Panc1 (cell line): ENCODE measurements around the gene KAT6B. TPM values are rescaled to one million over a fixed set of nuclear protein-coding genes. Genes with fewer than 3 reads are reported as not detected.

Source experiments
- ATAC-seq: fragments of 200-7000 bp; cut with Tn5 transposase; 2 replicates; pipeline ENCODE4 v1.9.1; 2020; ENCODE audit warnings: mild to moderate bottlenecking, moderate library complexity
- BruUV-seq: library from RNA; stranded (reverse); fragments of 400-500 nt; replicated peaks from 2 replicates; lab custom pipeline; 2021; lab: Mats Ljungman, UMichigan
- CTCF ChIA-PET: fragments of 300-600 bp; sonication (Branson Sonifier 250); formaldehyde crosslinking; loops from one replicate; lab custom pipeline; 2022; ENCODE audit warnings: antibody characterized with exemption; lab: Charles Lee
- POLR2A ChIA-PET: fragments of 300-600 bp; sonication (Branson Sonifier 250); formaldehyde crosslinking; loops from one replicate; lab custom pipeline; 2022; ENCODE audit warnings: antibody characterized with exemption; lab: Charles Lee
- DNase-seq: peaks from one replicate; pipeline ENCODE4 v3.0.0-alpha.2; 2010; ENCODE audit warnings: low read depth, low spot score
- H3K27ac ChIP-seq: 2 replicates; pipeline ENCODE4 v1.5.1; 2011; ENCODE audit warnings: mild to moderate bottlenecking, low read length, inconsistent platforms
- H3K27me3 ChIP-seq: fragments of 200-500 bp; sonication (Bioruptor generic); 2 replicates; pipeline ENCODE4 v1.6.0; 2014; ENCODE audit warnings: low read length, inconsistent platforms; ENCODE audit not compliant: control insufficient read depth, insufficient read depth
- H3K36me3 ChIP-seq: fragments of 200-500 bp; sonication (Bioruptor generic); 2 replicates; pipeline ENCODE4 v1.5.1; 2014; ENCODE audit warnings: inconsistent platforms, mild to moderate bottlenecking, low read length, moderate library complexity; ENCODE audit not compliant: control insufficient read depth, insufficient read depth
- H3K4me1 ChIP-seq: 2 replicates; pipeline ENCODE4 v1.5.1; 2011; ENCODE audit warnings: inconsistent platforms, mild to moderate bottlenecking, low read length, moderate library complexity; ENCODE audit not compliant: control insufficient read depth, insufficient read depth
- H3K4me3 ChIP-seq, 2 experiments: 2 replicates each; pipeline ENCODE4 v1.5.1; 2011 to 2012; ENCODE audit warnings: low read depth in 2 of 2, low read length in 2 of 2, mild to moderate bottlenecking in 2 of 2, inconsistent platforms in 1 of 2, moderate library complexity in 1 of 2
- H3K9me3 ChIP-seq: fragments of 200-500 bp; sonication (Bioruptor generic); 2 replicates; pipeline ENCODE4 v1.5.1; 2014; ENCODE audit warnings: low read depth, mild to moderate bottlenecking, inconsistent platforms, low read length, moderate library complexity; ENCODE audit not compliant: control insufficient read depth, insufficient read depth
- POLR2AphosphoS5 ChIP-seq: IDR thresholded peaks from 2 replicates; pipeline ENCODE4 v1.6.1; 2012; ENCODE audit warnings: mild to moderate bottlenecking, low read depth, low read length, moderate library complexity
- SIN3A ChIP-seq: IDR thresholded peaks from 2 replicates; pipeline ENCODE4 v1.6.1; 2012; ENCODE audit warnings: low read depth, mild to moderate bottlenecking, low read length, moderate library complexity, borderline replicate concordance; ENCODE audit not compliant: insufficient read depth
- TCF7L2 ChIP-seq: IDR thresholded peaks from 2 replicates; pipeline ENCODE4 v1.6.1; 2011; ENCODE audit warnings: mild to moderate bottlenecking, low read depth, low read length, inconsistent platforms
- in situ Hi-C: cut with HindIII; loops from 2 replicates; pipeline ENCODE4 v1.10.0; 2016; ENCODE audit warnings: low sequenced_read_pairs, low pct_unique_long_range_greater_than_20kb
- intact Hi-C: fragments of 100-400 bp; cut with micrococcal nuclease; formaldehyde crosslinking; loops from one replicate; pipeline ENCODE4 v1.10.0; 2022; ENCODE audit not compliant: unreplicated experiment
- total RNA-seq: library from RNA; stranded (reverse); gene quantifications from one replicate; pipeline ENCODE4 v1.2.1, GENCODE V29; 2021; ENCODE audit not compliant: unreplicated experiment
- TF ChIP-seq, protein P1 (sequence below), 2 experiments: IDR thresholded peaks; 2 replicates each; pipeline ENCODE4 v1.6.1; 2011 to 2012; ENCODE audit warnings: low read depth in 2 of 2, control low read depth in 1 of 2, low read length in 1 of 2, mild to moderate bottlenecking in 1 of 2, moderate library complexity in 1 of 2; ENCODE audit not compliant: insufficient read depth in 1 of 2
- TF ChIP-seq, protein P2 (sequence below): fragments of 450-650 bp; IDR thresholded peaks from 2 replicates; pipeline ENCODE4 v1.5.1; 2017; ENCODE audit warnings: mild to moderate bottlenecking

KAT6B gene
- total RNA-seq, 1 experiment from 2014 or later = 31.1 TPM

DNA sequence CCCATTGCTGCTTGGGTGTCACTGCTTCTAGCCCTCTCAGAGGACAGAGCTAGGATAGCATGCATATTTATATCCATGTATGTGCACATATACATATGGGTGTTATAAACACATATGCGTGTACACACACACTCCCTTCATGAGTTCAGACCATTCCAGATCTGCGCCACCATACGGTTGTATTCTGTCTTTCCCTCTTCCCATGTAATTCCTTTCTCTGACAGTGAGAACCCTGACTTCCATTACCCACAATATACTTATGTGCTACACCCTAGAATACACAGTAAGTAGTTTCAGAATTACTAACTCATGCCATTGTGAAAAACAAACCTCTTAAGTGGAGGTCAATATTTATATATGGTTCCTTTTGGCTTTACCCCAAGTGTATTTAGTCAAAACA is 168.5 kb downstream of the KAT6B start:
- no peak for DNase-seq
- CTCF ChIA-PET = no interaction called here
- Histone ChIP-seq H3K9me3 (no peaks in the 10 kb centered on the region), H3K27me3 (no peaks in the 10 kb centered on the region), H3K4me1 (no peaks in the 10 kb centered on the region), H3K27ac (no peak overlapping the region), H3K36me3 (no peaks in the 10 kb centered on the region), H3K4me3 (no peak overlapping the region)
- TF ChIP-seq, protein P1, sequence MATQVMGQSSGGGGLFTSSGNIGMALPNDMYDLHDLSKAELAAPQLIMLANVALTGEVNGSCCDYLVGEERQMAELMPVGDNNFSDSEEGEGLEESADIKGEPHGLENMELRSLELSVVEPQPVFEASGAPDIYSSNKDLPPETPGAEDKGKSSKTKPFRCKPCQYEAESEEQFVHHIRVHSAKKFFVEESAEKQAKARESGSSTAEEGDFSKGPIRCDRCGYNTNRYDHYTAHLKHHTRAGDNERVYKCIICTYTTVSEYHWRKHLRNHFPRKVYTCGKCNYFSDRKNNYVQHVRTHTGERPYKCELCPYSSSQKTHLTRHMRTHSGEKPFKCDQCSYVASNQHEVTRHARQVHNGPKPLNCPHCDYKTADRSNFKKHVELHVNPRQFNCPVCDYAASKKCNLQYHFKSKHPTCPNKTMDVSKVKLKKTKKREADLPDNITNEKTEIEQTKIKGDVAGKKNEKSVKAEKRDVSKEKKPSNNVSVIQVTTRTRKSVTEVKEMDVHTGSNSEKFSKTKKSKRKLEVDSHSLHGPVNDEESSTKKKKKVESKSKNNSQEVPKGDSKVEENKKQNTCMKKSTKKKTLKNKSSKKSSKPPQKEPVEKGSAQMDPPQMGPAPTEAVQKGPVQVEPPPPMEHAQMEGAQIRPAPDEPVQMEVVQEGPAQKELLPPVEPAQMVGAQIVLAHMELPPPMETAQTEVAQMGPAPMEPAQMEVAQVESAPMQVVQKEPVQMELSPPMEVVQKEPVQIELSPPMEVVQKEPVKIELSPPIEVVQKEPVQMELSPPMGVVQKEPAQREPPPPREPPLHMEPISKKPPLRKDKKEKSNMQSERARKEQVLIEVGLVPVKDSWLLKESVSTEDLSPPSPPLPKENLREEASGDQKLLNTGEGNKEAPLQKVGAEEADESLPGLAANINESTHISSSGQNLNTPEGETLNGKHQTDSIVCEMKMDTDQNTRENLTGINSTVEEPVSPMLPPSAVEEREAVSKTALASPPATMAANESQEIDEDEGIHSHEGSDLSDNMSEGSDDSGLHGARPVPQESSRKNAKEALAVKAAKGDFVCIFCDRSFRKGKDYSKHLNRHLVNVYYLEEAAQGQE (IDR thresholded peaks at IDR 0.05; ENCODE audit: insufficient read depth in 1 of 2, low read depth in 2 of 2, low read length in 1 of 2) = no peak
- TF ChIP-seq, protein P2, sequence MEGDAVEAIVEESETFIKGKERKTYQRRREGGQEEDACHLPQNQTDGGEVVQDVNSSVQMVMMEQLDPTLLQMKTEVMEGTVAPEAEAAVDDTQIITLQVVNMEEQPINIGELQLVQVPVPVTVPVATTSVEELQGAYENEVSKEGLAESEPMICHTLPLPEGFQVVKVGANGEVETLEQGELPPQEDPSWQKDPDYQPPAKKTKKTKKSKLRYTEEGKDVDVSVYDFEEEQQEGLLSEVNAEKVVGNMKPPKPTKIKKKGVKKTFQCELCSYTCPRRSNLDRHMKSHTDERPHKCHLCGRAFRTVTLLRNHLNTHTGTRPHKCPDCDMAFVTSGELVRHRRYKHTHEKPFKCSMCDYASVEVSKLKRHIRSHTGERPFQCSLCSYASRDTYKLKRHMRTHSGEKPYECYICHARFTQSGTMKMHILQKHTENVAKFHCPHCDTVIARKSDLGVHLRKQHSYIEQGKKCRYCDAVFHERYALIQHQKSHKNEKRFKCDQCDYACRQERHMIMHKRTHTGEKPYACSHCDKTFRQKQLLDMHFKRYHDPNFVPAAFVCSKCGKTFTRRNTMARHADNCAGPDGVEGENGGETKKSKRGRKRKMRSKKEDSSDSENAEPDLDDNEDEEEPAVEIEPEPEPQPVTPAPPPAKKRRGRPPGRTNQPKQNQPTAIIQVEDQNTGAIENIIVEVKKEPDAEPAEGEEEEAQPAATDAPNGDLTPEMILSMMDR = no peak
- no peak for TF ChIP-seq SIN3A
- no peak for TF ChIP-seq TCF7L2
- no peak for TF ChIP-seq POLR2AphosphoS5
- POLR2A ChIA-PET = no interaction called here
- intact Hi-C loops = no loop called here
- ATAC-seq = no peak
- no TSS peak for BruUV-seq
- in situ Hi-C loops = no loop called here

DNA sequence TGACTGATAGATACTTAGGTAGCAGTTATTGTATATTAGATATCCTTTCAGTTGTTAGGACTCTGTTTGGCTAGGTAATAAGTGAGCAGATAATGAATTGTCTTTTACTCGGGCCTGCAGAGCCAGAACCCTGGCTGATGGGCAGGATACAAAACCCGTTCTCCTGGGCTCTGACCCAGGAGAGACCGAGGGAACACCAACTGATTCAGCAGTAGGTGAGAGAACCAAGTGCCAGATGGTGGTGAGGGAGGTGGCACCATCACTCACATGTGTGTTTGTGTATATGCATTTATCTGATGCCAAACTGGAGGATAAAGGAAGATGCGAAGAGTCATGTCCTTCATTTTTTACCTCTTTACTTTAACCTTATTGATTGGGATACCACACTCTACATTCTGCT is 169.4 kb downstream of the KAT6B start:
- BruUV-seq = no TSS peak
- no peaks in the 10 kb centered on the region for H3K36me3 ChIP-seq
- in situ Hi-C loops = no loop called here

More for the DNA sequence above, 169.4 kb downstream of the KAT6B start:
- Histone ChIP-seq H3K4me3 (no peak overlapping the region), H3K27me3 (no peaks in the 10 kb centered on the region), H3K4me1 (no peaks in the 10 kb centered on the region), H3K9me3 (no peaks in the 10 kb centered on the region), H3K27ac (no peak overlapping the region)
- ATAC-seq = no peak
- ChIA-PET CTCF (no interaction called here), POLR2A (no interaction called here)
- intact Hi-C loops = no loop called here
- TF ChIP-seq, protein P2 = no peak
- TF ChIP-seq TCF7L2 (no peak), POLR2AphosphoS5 (no peak), SIN3A (no peak)
- TF ChIP-seq, protein P1 (IDR thresholded peaks at IDR 0.05; ENCODE audit: insufficient read depth in 1 of 2, low read depth in 2 of 2, low read length in 1 of 2) = no peak
- no peak for DNase-seq
